ENCODE data around the gene IGF1R. TPM values are rescaled to one million over a fixed set of nuclear protein-coding genes. Genes with fewer than 3 reads are reported as not detected.

Gene IGF1R
- total and polyA plus RNA-seq, 5 experiments from 2014 or later = 2.5 to 122 (median 6.3) TPM

- Mint-ChIP-seq H3K27me3 (peaks cover 0 to 4% (median 0%) of the 10 kb centered on the region in 5 donors), H3K4me3 (no peak overlapping the region), H3K27ac (no peak overlapping the region), H3K36me3 (no peaks in the 10 kb centered on the region), H3K4me1 (peaks cover 20 to 49% (median 39%) of the 10 kb centered on the region in 4 donors), H3K9me3 (no peaks in the 10 kb centered on the region)
- ATAC-seq = no peak
- POLR2A ChIA-PET = interaction anchor here (0.6 kb wide), 1 partner anchor 18 kb away, joined by 3 read pairs; no protein-coding TSS in a partner anchor
- DNase-seq = no peak
These were observed 133.5 kb downstream of the IGF1R start for GRCh38 chr15:98781838-98782237.

DNA sequence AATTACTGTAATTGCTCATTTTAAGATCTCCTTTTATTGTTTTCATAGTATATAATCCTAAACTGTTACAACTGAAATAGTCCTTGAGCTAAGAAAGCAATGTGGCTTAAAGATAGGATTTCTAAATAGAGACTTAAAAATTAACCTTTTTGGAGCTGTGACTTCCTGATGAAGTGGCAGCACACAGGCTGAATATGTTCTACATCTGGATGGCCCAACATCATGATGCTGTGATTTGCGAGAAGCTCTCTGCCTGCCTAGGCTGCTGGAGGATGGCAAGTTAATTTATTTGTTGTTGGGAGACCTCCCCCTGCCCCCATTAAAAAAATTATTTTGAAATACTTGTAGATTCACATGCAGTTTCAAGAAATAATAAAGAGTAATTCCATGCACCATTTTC, 134.5 kb downstream of the IGF1R start:
- no peak for ATAC-seq
- H3K4me3 Mint-ChIP-seq = no peak overlapping the region
- H3K27ac Mint-ChIP-seq = peak overlapping the region in 1 of 10 donors; percentile 9
- no peaks in the 10 kb centered on the region for H3K9me3 Mint-ChIP-seq
- peaks cover 19 to 49% (median 39%) of the 10 kb centered on the region in 4 donors for H3K4me1 Mint-ChIP-seq
- H3K36me3 Mint-ChIP-seq = no peaks in the 10 kb centered on the region
- POLR2A ChIA-PET = interaction anchor here (0.9 kb wide), 1 partner anchor 9 kb away, joined by 3 read pairs; no protein-coding TSS in a partner anchor
- DNase-seq = no peak
- H3K27me3 Mint-ChIP-seq = peaks cover 0 to 4% (median 0%) of the 10 kb centered on the region in 5 donors

DNA sequence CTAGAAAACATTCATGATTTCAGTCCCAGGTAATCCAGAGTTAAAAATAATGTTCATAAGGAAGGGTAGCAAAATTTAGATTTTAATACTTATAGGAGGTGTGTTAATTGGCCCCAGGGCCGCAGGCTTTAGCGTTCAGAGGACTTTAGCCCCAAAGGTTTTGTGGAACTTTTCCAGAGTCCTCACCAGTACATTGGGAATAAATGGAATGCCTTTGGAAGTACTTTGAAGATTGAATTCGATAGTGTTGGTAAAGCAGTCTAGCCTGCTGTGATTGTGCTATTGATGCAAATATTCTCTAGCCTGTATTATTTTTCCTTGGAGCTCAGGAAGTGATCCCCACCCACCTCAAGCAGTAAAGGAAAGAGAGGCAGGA, 137.1 kb downstream of the IGF1R start:
- Mint-ChIP-seq H3K4me1 (peaks cover 24 to 60% (median 45%) of the 10 kb centered on the region in 4 donors), H3K36me3 (peaks cover 0 to 2% (median 0%) of the 10 kb centered on the region in 3 donors), H3K4me3 (no peak overlapping the region), H3K9me3 (no peaks in the 10 kb centered on the region), H3K27me3 (peaks cover 0 to 4% (median 0%) of the 10 kb centered on the region in 5 donors), H3K27ac (no peak overlapping the region)
- no peak for ATAC-seq
- DNase-seq = no peak
- POLR2A ChIA-PET = no interaction called here

DNA sequence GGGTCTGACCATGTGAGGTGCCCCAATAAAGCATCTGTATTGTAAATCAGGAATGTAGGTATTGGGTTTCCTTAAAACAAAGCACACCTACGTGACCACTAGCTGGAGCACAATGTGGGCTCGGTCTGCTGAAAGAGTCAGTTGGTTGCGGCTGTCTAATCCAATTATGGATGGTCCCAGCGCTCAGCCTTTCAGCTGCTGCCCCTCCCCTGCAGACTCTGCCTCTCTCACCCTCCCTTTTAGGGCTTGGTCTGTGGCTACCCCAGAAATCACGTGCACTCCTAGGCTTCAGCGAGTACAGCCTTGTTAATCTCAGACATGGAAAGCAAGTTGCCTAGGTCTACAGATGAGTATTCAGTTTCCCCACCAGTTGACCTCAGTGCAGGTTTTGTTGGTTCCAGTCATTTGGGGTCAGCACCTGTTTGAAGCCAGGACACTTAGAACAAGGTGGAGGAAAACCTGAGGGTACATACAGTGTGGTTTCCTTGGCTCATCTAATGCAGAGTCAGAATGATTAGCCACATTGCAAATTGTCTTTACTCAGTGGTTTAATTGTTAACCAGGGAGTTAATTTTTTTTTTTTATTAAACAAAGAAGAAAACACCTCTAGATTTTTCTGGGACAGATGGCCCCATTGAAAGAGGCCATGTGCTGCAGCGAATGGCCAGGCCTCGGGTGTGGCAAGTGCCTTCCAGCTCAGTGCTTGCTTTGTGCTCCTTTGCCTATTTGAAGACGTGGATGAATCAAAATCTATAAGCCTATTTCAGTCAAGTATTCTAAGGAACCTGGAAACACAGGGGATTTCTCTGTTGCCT, 137.7 kb downstream of the IGF1R start:
- ATAC-seq (no peak), DNase-seq (no peak)
- H3K27ac Mint-ChIP-seq = no peak overlapping the region
- H3K36me3 Mint-ChIP-seq = peaks cover 0 to 2% (median 0%) of the 10 kb centered on the region in 3 donors
- peak overlapping the region in 1 of 10 donors; percentile 45 for H3K4me3 Mint-ChIP-seq
- no peaks in the 10 kb centered on the region for H3K9me3 Mint-ChIP-seq
- H3K4me1 Mint-ChIP-seq = peaks cover 24 to 66% (median 51%) of the 10 kb centered on the region in 4 donors
- peaks cover 0 to 4% (median 0%) of the 10 kb centered on the region in 5 donors for H3K27me3 Mint-ChIP-seq
- POLR2A ChIA-PET = no interaction called here

DNA sequence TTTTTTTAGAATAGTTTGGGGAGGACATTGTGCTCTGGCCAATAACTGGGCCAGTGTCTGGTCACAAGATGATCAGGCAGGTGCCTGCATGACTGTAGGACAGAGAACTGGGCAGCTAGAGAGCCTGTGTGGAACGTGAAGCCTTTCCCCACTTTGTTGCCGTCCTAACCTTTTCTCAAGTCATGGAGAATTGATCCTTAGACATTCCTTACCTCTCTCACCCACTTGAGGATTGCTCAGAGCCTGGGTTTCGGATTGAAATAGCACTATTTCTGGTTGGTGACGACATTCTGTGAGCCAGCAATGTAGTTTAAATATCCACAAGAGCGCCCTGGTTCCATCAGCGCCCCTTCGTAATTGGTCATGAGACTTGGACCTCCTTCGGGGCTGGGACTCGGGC, 138.4 kb downstream of the IGF1R start:
- no peak overlapping the region for H3K4me3 Mint-ChIP-seq
- DNase-seq (no peak), ATAC-seq (no peak)
- POLR2A ChIA-PET = no interaction called here
- peaks cover 0 to 4% (median 0%) of the 10 kb centered on the region in 5 donors for H3K27me3 Mint-ChIP-seq
- peaks cover 0 to 2% (median 0%) of the 10 kb centered on the region in 3 donors for H3K36me3 Mint-ChIP-seq
- no peaks in the 10 kb centered on the region for H3K9me3 Mint-ChIP-seq
- peaks cover 24 to 72% (median 57%) of the 10 kb centered on the region in 4 donors for H3K4me1 Mint-ChIP-seq
- H3K27ac Mint-ChIP-seq = no peak overlapping the region

DNA sequence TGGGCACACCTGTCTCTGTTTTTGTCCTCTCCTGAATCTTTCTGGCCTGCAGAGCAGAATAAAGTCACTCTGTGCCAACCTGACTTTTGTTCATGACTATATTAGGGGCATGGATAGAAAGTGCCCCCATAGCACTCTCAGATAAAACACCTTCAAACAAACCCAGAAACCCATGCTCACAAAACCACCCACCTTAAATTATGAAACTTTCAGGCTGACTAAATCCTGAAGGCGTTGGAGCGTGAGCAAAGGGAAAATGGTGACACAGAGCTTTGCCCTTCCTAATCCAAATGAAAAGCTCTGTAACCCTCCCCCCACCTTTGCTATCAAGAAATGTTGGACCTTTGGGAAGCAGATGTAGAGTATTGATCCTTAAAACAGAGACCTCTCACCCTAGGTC, 138.9 kb downstream of the IGF1R start:
- Mint-ChIP-seq H3K36me3 (peaks cover 0 to 2% (median 0%) of the 10 kb centered on the region in 3 donors), H3K4me3 (no peak overlapping the region), H3K4me1 (peaks cover 22 to 72% (median 62%) of the 10 kb centered on the region in 4 donors), H3K27me3 (peaks cover 0 to 4% (median 0%) of the 10 kb centered on the region in 5 donors), H3K27ac (no peak overlapping the region), H3K9me3 (no peaks in the 10 kb centered on the region)
- ATAC-seq (no peak), DNase-seq (no peak)
- POLR2A ChIA-PET = no interaction called here

- POLR2A ChIA-PET = no interaction called here
- DNase-seq = no peak
- Mint-ChIP-seq H3K27me3 (peaks cover 0 to 4% (median 0%) of the 10 kb centered on the region in 5 donors), H3K36me3 (peaks cover 0 to 2% (median 0%) of the 10 kb centered on the region in 3 donors), H3K4me1 (peaks cover 26 to 77% (median 67%) of the 10 kb centered on the region in 4 donors), H3K9me3 (no peaks in the 10 kb centered on the region), H3K27ac (peak overlapping the region in 1 of 10 donors; percentile 4), H3K4me3 (peak overlapping the region in 6 of 10 donors; percentile 2 to 42 (median 18))
- ATAC-seq = peak in 1 of 2 donors; percentile 37
These were observed 139.8 kb downstream of the IGF1R start for GRCh38 chr15:98787936-98788757.

GRCh38 chr15:98789020-98789419, 140.7 kb downstream of the IGF1R start:
- ATAC-seq = no peak
- Mint-ChIP-seq H3K9me3 (no peaks in the 10 kb centered on the region), H3K27me3 (peaks cover 0 to 1% (median 0%) of the 10 kb centered on the region in 5 donors), H3K4me3 (no peak overlapping the region), H3K27ac (no peak overlapping the region), H3K4me1 (peaks cover 26 to 80% (median 68%) of the 10 kb centered on the region in 4 donors), H3K36me3 (peaks cover 0 to 2% (median 0%) of the 10 kb centered on the region in 3 donors)
- POLR2A ChIA-PET = no interaction called here
- no peak for DNase-seq

- Mint-ChIP-seq H3K4me1 (peaks cover 30 to 87% (median 69%) of the 10 kb centered on the region in 4 donors), H3K4me3 (no peak overlapping the region), H3K36me3 (peaks cover 0 to 5% (median 0%) of the 10 kb centered on the region in 3 donors), H3K27me3 (peaks cover 0 to under 1% (median 0%) of the 10 kb centered on the region in 5 donors), H3K9me3 (no peaks in the 10 kb centered on the region), H3K27ac (peak overlapping the region in 2 of 10 donors; percentile 44 to 56)
- DNase-seq (no peak), ATAC-seq (no peak)
- POLR2A ChIA-PET = interaction anchor here (1.1 kb wide), 1 partner anchor 17 kb away, joined by 3 read pairs; no protein-coding TSS in a partner anchor
These were observed 141.9 kb downstream of the IGF1R start for GRCh38 chr15:98790270-98790669.

DNA sequence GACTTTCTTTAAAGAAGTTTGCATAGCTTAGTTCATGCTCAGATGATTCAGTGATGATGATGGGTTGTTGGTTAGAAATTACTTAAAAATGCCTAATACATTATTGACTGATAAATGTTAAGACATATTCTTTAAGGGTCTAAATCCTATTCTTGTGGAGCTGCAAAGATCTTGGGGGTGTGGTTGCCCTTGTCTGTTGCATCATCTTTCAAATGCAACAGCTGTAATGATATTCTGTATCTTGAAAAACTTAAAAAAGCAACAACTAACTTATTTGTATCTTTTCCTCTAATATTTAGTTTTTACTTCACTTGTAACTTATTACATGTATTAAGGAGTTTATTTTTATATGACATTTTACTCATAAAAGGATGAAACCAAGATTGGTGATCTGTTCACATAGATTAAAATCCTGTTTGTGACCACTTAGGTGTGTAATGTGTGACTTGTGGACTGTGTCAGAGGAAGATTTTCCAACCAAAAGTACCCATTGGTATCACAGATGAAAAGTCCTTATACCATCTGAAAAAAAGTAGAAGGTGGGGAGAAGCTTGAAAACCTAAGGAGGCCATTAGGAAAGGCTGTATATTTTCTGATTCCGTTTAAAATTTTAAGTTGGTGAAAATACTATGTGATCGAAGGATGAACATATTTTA, 142.8 kb downstream of the IGF1R start:
- Mint-ChIP-seq H3K27ac (no peak overlapping the region), H3K4me1 (peaks cover 32 to 78% (median 67%) of the 10 kb centered on the region in 4 donors), H3K9me3 (no peaks in the 10 kb centered on the region), H3K4me3 (no peak overlapping the region), H3K36me3 (peaks cover 0 to 5% (median 0%) of the 10 kb centered on the region in 3 donors), H3K27me3 (no peaks in the 10 kb centered on the region)
- no peak for ATAC-seq
- no peak for DNase-seq
- POLR2A ChIA-PET = interaction anchor here (1.1 kb wide), 1 partner anchor 8 kb away, joined by 3 read pairs; no protein-coding TSS in a partner anchor

DNA sequence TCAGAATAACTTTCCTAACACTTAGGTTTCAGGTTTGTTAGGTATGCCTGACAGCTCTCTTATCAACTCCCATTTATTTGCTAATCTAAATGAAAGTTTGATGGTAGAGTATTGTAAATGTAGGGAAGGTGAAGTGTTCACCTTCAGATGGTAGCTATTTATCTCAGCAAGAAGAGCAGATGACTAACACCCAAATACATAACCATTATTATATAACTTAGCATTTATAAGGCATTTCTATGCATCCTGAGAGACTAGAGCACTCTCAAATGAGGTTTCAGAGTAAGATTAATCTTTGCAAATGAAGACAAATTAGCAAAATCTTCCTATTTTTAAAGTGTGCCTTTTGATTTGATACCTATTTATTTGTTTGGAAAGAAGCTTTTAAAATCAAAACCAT, 143.8 kb downstream of the IGF1R start:
- Mint-ChIP-seq H3K9me3 (no peaks in the 10 kb centered on the region), H3K27ac (peak overlapping the region in 1 of 10 donors; percentile 9), H3K4me1 (peaks cover 30 to 70% (median 61%) of the 10 kb centered on the region in 4 donors), H3K4me3 (no peak overlapping the region), H3K36me3 (peaks cover 0 to 5% (median 0%) of the 10 kb centered on the region in 3 donors), H3K27me3 (no peaks in the 10 kb centered on the region)
- DNase-seq (no peak), ATAC-seq (no peak)
- POLR2A ChIA-PET = interaction anchor here (1.1 kb wide), 1 partner anchor 9 kb away, joined by 3 read pairs; no protein-coding TSS in a partner anchor

GRCh38 chr15:98794211-98794610, 145.9 kb downstream of the IGF1R start:
- H3K27ac Mint-ChIP-seq = no peak overlapping the region
- peaks cover 31 to 71% (median 65%) of the 10 kb centered on the region in 4 donors for H3K4me1 Mint-ChIP-seq
- no peaks in the 10 kb centered on the region for H3K27me3 Mint-ChIP-seq
- DNase-seq (no peak), ATAC-seq (no peak)
- H3K36me3 Mint-ChIP-seq = peaks cover 0 to 7% (median 0%) of the 10 kb centered on the region in 3 donors
- POLR2A ChIA-PET = no interaction called here
- no peaks in the 10 kb centered on the region for H3K9me3 Mint-ChIP-seq
- peak overlapping the region in 1 of 10 donors; percentile 20 for H3K4me3 Mint-ChIP-seq
